22Rv1 (cell line): Measurements from ENCODE around the gene RPAP2.
"Not testable (repeated sequence)": the region's sequence is repeated elsewhere in the genome, so short reads cannot be mapped to it uniquely, and the experiment has no call there.

Experiments used
- H3K27ac ChIP-seq: fragments of 450-650 bp; 2 replicates; pipeline ENCODE4 v1.5.1; 2017
- CTCF ChIP-seq: fragments of 450-650 bp; IDR thresholded peaks from 2 replicates; pipeline ENCODE4 v1.5.1; 2017; ENCODE audit warnings: mild to moderate bottlenecking
- ZFX ChIP-seq: fragments of 450-650 bp; IDR thresholded peaks from 2 replicates; pipeline ENCODE4 v1.6.1; 2017; ENCODE audit warnings: antibody characterized with exemption, borderline replicate concordance

RPAP2 gene

DNA sequence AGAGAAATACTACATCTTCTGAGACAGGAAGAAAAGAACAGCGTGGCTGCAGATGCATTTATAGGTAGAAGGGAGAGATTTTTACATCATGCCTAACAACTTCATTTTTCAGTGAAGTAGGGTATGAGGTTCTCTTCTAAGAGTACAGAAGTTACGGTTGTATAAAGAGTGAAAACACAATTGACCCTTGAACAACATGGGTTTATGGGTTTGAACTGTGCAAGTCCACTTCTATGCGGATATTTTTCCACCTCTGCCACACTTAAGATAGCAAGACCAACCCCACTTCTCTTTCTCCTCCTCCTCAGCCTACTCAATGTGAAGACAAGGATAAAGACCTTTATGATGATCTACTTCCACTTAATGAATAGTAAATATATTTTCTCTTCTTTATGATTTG is 64.5 kb downstream of the RPAP2 start:
- TF ChIP-seq CTCF (no peak), ZFX (no peak)
- no peak overlapping the region for H3K27ac ChIP-seq

GRCh38 chr1:92365378-92366039 is 66.7 kb downstream of the RPAP2 start:
- H3K27ac ChIP-seq, result no peak overlapping the region
- TF ChIP-seq CTCF (no peak), ZFX (no peak)

DNA sequence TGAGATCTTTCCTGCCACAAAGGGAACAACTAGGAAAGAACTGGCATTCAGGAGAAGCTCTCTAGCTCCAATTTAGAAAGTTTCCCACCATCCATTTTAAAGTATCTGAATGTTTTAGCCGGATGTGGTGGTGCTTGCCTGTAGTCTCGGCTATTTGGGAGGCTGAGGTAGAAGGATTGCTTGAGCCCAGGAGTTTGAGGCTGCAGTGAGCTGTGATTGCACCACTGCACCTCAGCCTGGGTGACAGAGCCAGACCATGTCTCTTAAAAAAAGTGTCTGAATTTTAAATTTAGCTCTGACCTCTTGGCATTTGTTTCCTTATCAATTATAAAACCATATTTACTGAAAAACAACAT is 67.2 kb downstream of the RPAP2 start:
- H3K27ac ChIP-seq, result no peak overlapping the region
- TF ChIP-seq ZFX, result no peak
- TF ChIP-seq CTCF, result no peak

GRCh38 chr1:92367496-92367895 is 68.6 kb downstream of the RPAP2 start:
- TF ChIP-seq ZFX (no peak), CTCF (no peak)

GRCh38 chr1:92372164-92372563 is 73.3 kb downstream of the RPAP2 start:
- no peak overlapping the region for H3K27ac ChIP-seq
- TF ChIP-seq ZFX, result no peak
- TF ChIP-seq CTCF, result no peak

More at GRCh38 chr1:92367496-92367895, 68.6 kb downstream of the RPAP2 start:
- no peak overlapping the region for H3K27ac ChIP-seq

GRCh38 chr1:92374223-92374622 is 75.4 kb downstream of the RPAP2 start:
- H3K27ac ChIP-seq, result no peak overlapping the region
- TF ChIP-seq CTCF, result no peak
- no peak for TF ChIP-seq ZFX

- no peak overlapping the region for H3K27ac ChIP-seq
- TF ChIP-seq CTCF, result no peak
- TF ChIP-seq ZFX, result no peak
Observed at GRCh38 chr1:92376345-92376744, 77.5 kb downstream of the RPAP2 start.

GRCh38 chr1:92377991-92378390 is 79.1 kb downstream of the RPAP2 start:
- H3K27ac ChIP-seq, result not testable (repeated sequence)
